AG09309 (cell line): ENCODE data around the gene ADARB1.

Source experiments
- DNase-seq: peaks from one replicate; pipeline ENCODE4 v3.0.0-alpha.2; 2010; ENCODE audit warnings: low read depth
- H3K4me3 ChIP-seq: 2 replicates; pipeline ENCODE4 v1.5.1; 2011; ENCODE audit warnings: mild to moderate bottlenecking, low read depth, low read length, moderate library complexity; ENCODE audit not compliant: control insufficient read depth
- TF ChIP-seq, protein P1 (sequence below): IDR thresholded peaks from 2 replicates; pipeline ENCODE4 v1.5.1; 2011; ENCODE audit warnings: mild to moderate bottlenecking, low read depth, low read length, inconsistent platforms; ENCODE audit not compliant: insufficient read depth, control insufficient read depth; ENCODE audit errors: missing control alignments

Gene ADARB1

GRCh38 chr21:45234127-45234526 lies 159.7 kb downstream of the ADARB1 start:
- DNase-seq = no peak
- H3K4me3 ChIP-seq = no peak overlapping the region
- TF ChIP-seq, protein P1, sequence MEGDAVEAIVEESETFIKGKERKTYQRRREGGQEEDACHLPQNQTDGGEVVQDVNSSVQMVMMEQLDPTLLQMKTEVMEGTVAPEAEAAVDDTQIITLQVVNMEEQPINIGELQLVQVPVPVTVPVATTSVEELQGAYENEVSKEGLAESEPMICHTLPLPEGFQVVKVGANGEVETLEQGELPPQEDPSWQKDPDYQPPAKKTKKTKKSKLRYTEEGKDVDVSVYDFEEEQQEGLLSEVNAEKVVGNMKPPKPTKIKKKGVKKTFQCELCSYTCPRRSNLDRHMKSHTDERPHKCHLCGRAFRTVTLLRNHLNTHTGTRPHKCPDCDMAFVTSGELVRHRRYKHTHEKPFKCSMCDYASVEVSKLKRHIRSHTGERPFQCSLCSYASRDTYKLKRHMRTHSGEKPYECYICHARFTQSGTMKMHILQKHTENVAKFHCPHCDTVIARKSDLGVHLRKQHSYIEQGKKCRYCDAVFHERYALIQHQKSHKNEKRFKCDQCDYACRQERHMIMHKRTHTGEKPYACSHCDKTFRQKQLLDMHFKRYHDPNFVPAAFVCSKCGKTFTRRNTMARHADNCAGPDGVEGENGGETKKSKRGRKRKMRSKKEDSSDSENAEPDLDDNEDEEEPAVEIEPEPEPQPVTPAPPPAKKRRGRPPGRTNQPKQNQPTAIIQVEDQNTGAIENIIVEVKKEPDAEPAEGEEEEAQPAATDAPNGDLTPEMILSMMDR = no peak

DNA sequence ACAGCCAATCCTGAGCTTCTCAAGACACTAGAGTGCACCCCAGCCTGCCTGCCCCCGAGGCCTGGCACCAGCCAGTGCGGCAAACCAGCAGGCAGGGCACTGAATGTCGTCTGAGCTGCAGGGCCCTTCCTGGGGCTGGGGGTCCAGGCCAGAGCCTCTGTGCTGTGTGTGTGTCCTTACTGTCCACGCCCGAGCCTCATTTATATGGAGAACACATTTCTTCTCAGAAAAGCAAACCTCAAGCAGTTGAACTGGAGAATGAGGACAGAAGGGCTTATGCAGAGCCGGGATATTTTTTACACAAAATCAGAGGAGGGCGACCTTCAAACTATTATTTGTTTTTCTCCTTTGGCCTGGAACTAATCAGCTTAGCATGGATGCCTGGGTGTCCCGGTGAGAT lies 160.6 kb downstream of the ADARB1 start:
- no peak overlapping the region for H3K4me3 ChIP-seq
- TF ChIP-seq, protein P1 = no peak
- no peak for DNase-seq

DNA sequence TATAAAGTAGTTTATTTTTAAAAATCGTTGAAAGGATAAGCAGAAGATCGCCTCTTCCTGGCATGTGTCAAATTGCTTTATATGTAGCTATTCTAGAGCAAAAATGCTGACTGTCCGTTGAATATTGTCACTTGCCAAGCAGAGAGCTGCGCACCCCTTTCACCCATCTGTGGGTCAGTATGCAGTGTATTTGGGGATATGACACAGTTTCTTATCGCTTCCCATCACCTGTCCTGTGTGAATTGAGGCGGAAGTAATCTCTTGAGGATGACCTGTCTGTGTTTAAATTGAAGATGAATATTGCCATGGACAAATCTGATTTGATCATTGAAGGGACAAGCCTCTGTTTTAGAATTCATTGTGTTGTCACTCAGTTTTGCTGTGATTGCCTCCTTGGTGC lies 161.1 kb downstream of the ADARB1 start:
- TF ChIP-seq, protein P1 = no peak
- no peak for DNase-seq
- no peak overlapping the region for H3K4me3 ChIP-seq

GRCh38 chr21:45236481-45236880 lies 162.1 kb downstream of the ADARB1 start:
- H3K4me3 ChIP-seq = no peak overlapping the region

GRCh38 chr21:45237401-45237800 lies 163.0 kb downstream of the ADARB1 start:
- TF ChIP-seq, protein P1 = no peak

More at GRCh38 chr21:45236481-45236880, 162.1 kb downstream of the ADARB1 start:
- no peak for DNase-seq
- TF ChIP-seq, protein P1 = no peak

GRCh38 chr21:45241357-45241756 lies 167.0 kb downstream of the ADARB1 start:
- no peak overlapping the region for H3K4me3 ChIP-seq
- TF ChIP-seq, protein P1 = no peak

More at GRCh38 chr21:45237401-45237800, 163.0 kb downstream of the ADARB1 start:
- no peak for DNase-seq
- no peak overlapping the region for H3K4me3 ChIP-seq

GRCh38 chr21:45243603-45244002 lies 169.2 kb downstream of the ADARB1 start:
- DNase-seq = no peak
- no peak overlapping the region for H3K4me3 ChIP-seq
- TF ChIP-seq, protein P1 = no peak

More at GRCh38 chr21:45241357-45241756, 167.0 kb downstream of the ADARB1 start:
- DNase-seq = no peak
